Osteoblast (primary cell): ENCODE measurements around the gene PIEZO1. TPM values are rescaled to one million over a fixed set of nuclear protein-coding genes. Genes with fewer than 3 reads are reported as not detected.

Experiments used
- DNase-seq: peaks from one replicate; pipeline ENCODE4 v3.0.0; 2011; ENCODE audit warnings: low spot score, mixed read lengths; ENCODE audit not compliant: insufficient read length; ENCODE audit errors: missing footprints
- H2AFZ ChIP-seq: 2 replicates; pipeline ENCODE4 v1.6.0; 2011; ENCODE audit warnings: mild to moderate bottlenecking, low read length
- H3K27ac ChIP-seq: 2 replicates; pipeline ENCODE4 v1.5.1; 2011; ENCODE audit warnings: mild to moderate bottlenecking, low read depth, low read length, moderate library complexity
- H3K27me3 ChIP-seq: 2 replicates; pipeline ENCODE4 v1.6.0; 2012; ENCODE audit warnings: mild to moderate bottlenecking, control low read depth, inconsistent platforms, low read length, moderate library complexity; ENCODE audit not compliant: insufficient read depth
- H3K36me3 ChIP-seq: 2 replicates; pipeline ENCODE4 v1.5.1; 2011; ENCODE audit warnings: mild to moderate bottlenecking, low read length, control low read depth, moderate library complexity; ENCODE audit not compliant: insufficient read depth
- H3K4me1 ChIP-seq: 2 replicates; pipeline ENCODE4 v1.5.1; 2011; ENCODE audit warnings: mild to moderate bottlenecking, low read length, control low read depth, moderate library complexity; ENCODE audit not compliant: insufficient read depth
- H3K4me2 ChIP-seq: 2 replicates; pipeline ENCODE4 v1.6.0; 2011; ENCODE audit warnings: mild to moderate bottlenecking, low read length; ENCODE audit not compliant: insufficient read depth
- H3K4me3 ChIP-seq: fragments of 200-600 bp; sonication (generic); 3 replicates; pipeline ENCODE4 v1.5.1; 2012; ENCODE audit warnings: mild to moderate bottlenecking, low read length, inconsistent platforms; ENCODE audit not compliant: insufficient read depth
- H3K79me2 ChIP-seq: 2 replicates; pipeline ENCODE4 v1.6.0; 2012; ENCODE audit warnings: mild to moderate bottlenecking, low read length, control low read depth, inconsistent platforms; ENCODE audit not compliant: insufficient read depth
- H3K9me3 ChIP-seq: 2 replicates; pipeline ENCODE4 v1.5.1; 2011; ENCODE audit warnings: low read depth, low read length, control low read depth
- H4K20me1 ChIP-seq: 2 replicates; pipeline ENCODE4 v1.6.0; 2012; ENCODE audit warnings: mild to moderate bottlenecking, low read length, control low read depth; ENCODE audit not compliant: insufficient read depth
- CTCF ChIP-seq: IDR thresholded peaks from 2 replicates; pipeline ENCODE4 v1.5.1; 2011; ENCODE audit warnings: mild to moderate bottlenecking, low read depth, low read length, moderate library complexity; ENCODE audit errors: extremely low read depth
- total RNA-seq: library from RNA; depleted of rRNA; stranded (reverse); fragments of >200 nt; gene quantifications from 2 replicates; pipeline ENCODE4 v1.2.3, GENCODE V29; 2012

PIEZO1 gene
- total RNA-seq, 1 donor, result 207 TPM

- peaks cover 20% of the 10 kb centered on the region for H3K4me1 ChIP-seq
- peak; percentile 100 for DNase-seq
- H3K36me3 ChIP-seq, result peaks cover 3% of the 10 kb centered on the region
- peaks cover 15% of the 10 kb centered on the region for H4K20me1 ChIP-seq
- peak within 1 kb of the TSS; percentile 97 for H3K4me3 ChIP-seq
- H3K9me3 ChIP-seq, result no peaks in the 10 kb centered on the region
- H3K79me2 ChIP-seq, result peaks cover 92% of the 10 kb centered on the region
- no peak for TF ChIP-seq CTCF
- H2AFZ ChIP-seq, result peak within 1 kb of the TSS; percentile 67
- peak within 1 kb of the TSS; percentile 73 for H3K27ac ChIP-seq
- peak within 1 kb of the TSS; percentile 96 for H3K4me2 ChIP-seq
- no peaks in the 10 kb centered on the region for H3K27me3 ChIP-seq
Observed at GRCh38 chr16:88706229-88706964, 78.6 kb downstream of the PIEZO1 start, which contains the start of the genes CTU2 and RNF166. Gene CTU2, plus strand, starts transcription at chr16:88706503. Its CDS starts 28 bp downstream, at chr16:88706531. Gene RNF166, minus strand, starts transcription at chr16:88706408. Its CDS starts 83 bp downstream, at chr16:88706325.

DNA sequence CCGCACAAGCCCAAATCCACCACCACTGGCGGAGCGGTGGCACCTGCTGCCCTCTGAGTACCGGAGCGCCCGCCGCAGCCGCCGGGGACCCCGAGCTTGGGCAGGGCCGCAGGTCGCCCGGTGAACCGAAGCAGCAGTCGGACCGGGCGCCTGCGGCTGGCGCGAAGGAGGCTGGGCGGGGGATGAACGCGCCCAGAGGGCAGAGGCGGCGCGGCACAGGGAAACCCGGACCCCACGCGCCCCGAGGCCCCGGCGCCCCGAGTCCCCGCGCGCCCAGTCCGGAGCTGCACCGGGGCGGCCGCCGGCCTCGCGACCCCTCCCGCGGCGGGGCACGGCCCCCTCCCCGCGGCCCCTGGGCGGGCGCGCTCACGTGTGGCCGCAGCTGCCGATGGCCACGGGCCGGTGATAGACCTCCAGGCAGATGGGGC is 79.2 kb downstream of the PIEZO1 start:
- H4K20me1 ChIP-seq, result peaks cover 14% of the 10 kb centered on the region
- H3K79me2 ChIP-seq, result peaks cover 92% of the 10 kb centered on the region

DNA sequence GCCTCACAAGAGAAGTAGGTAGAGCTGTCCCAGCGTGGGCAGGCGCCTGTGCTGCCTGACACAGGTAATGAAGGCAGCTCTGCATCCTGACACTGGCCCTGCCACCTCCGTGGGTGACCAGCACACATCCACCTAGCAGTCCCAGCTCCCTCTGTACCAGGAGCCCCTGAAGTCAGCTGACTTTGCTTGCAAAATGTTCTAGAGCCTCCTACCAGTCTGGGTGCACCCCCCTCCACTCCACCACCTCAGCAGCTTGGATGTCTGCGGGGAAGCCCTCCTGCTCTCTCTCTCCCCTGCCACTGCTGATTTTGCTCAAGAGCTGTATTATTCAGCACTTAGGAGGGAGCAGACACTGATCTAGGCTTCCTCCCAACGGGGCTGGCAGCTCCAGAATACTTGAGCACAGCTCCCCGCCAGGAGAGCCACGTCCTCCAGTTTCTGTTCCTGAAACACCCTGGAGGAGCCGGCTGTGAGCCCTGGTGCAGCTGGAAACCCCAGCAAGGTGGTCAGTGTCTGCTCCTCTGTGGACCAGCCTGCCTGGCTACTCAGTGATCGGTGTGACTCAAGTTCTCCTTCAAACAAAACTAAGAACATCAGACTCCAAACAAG is 79.8 kb downstream of the PIEZO1 start:
- peak overlapping the region; percentile 97 for H3K4me3 ChIP-seq
- no peaks in the 10 kb centered on the region for H3K36me3 ChIP-seq
- no peaks in the 10 kb centered on the region for H3K9me3 ChIP-seq
- peak overlapping the region; percentile 1 for H2AFZ ChIP-seq
- H3K27ac ChIP-seq, result peak overlapping the region; percentile 58
- H3K79me2 ChIP-seq, result peaks cover 89% of the 10 kb centered on the region
- H3K27me3 ChIP-seq, result no peaks in the 10 kb centered on the region
- peak overlapping the region; percentile 96 for H3K4me2 ChIP-seq
- H3K4me1 ChIP-seq, result peaks cover 29% of the 10 kb centered on the region
- H4K20me1 ChIP-seq, result peaks cover 14% of the 10 kb centered on the region
- no peak for TF ChIP-seq CTCF
- DNase-seq, result peak; percentile 98

More for the DNA sequence above, 79.2 kb downstream of the PIEZO1 start:
- H3K4me3 ChIP-seq, result peak overlapping the region; percentile 97
- H3K4me1 ChIP-seq, result peaks cover 24% of the 10 kb centered on the region
- no peak for TF ChIP-seq CTCF
- no peak overlapping the region for H2AFZ ChIP-seq
- DNase-seq, result peak; percentile 93
- no peaks in the 10 kb centered on the region for H3K9me3 ChIP-seq
- no peaks in the 10 kb centered on the region for H3K27me3 ChIP-seq
- H3K36me3 ChIP-seq, result no peaks in the 10 kb centered on the region
- H3K4me2 ChIP-seq, result peak overlapping the region; percentile 96
- H3K27ac ChIP-seq, result peak overlapping the region; percentile 58
